IMR-90 (cell line): ENCODE results near the gene LCN10.

ENCODE experiments used
- CTCF ChIP-seq: conservative IDR thresholded peaks from 2 replicates; pipeline ENCODE4 v1.5.1; 2012; ENCODE audit warnings: mild to moderate bottlenecking, low read depth, low read length, improper control_type of control experiment
- ELK1 ChIP-seq: fragments of 150-350 bp; IDR thresholded peaks from 2 replicates; pipeline ENCODE4 v1.6.1; 2016; ENCODE audit warnings: low read depth, mild to moderate bottlenecking, low read length, moderate library complexity, borderline replicate concordance
- MXI1 ChIP-seq: IDR thresholded peaks from 2 replicates; pipeline ENCODE4 v1.6.1; 2012; ENCODE audit warnings: low read depth, mild to moderate bottlenecking, low read length, moderate library complexity, borderline replicate concordance
- POLR2A ChIP-seq: IDR thresholded peaks from 2 replicates; pipeline ENCODE4 v1.6.1; 2012; ENCODE audit warnings: mild to moderate bottlenecking, low read depth, low read length
- RFX5 ChIP-seq: IDR thresholded peaks from 2 replicates; pipeline ENCODE4 v1.8.0; 2012; ENCODE audit warnings: low read depth, mild to moderate bottlenecking, low read length, moderate library complexity
- SMC3 ChIP-seq: fragments of 150-350 bp; IDR thresholded peaks from 2 replicates; pipeline ENCODE4 v1.6.1; 2016; ENCODE audit warnings: low read depth, mild to moderate bottlenecking, antibody characterized with exemption, low read length, moderate library complexity

- TF ChIP-seq CTCF: no peak
- TF ChIP-seq ELK1: no peak
- TF ChIP-seq POLR2A: no peak
- TF ChIP-seq RFX5: no peak
- no peak for TF ChIP-seq SMC3
- TF ChIP-seq MXI1: no peak
These were observed 10.1 kb downstream of the LCN10 start for GRCh38 chr9:136732444-136733178.
